HepG2 (cell line): ENCODE data around the gene STARD13. TPM values are rescaled to one million over a fixed set of nuclear protein-coding genes. Genes with fewer than 3 reads are reported as not detected.

ENCODE experiments used
- ARID2 ChIP-seq: sonication (generic); formaldehyde crosslinking; IDR thresholded peaks from 2 replicates; pipeline ENCODE4 v1.8.1; 2022; ENCODE audit warnings: mild to moderate bottlenecking, missing genetic modification reagents, borderline replicate concordance
- ATF2 ChIP-seq: sonication (generic); formaldehyde crosslinking; IDR thresholded peaks from 2 replicates; pipeline ENCODE4 v1.4.0; 2020; ENCODE audit warnings: missing genetic modification reagents
- EP300 ChIP-seq, 3 experiments: sonication (generic) in 1 of 3; formaldehyde crosslinking in 1 of 3; IDR thresholded peaks; 2 replicates each; pipeline versions ENCODE4 v1.5.1 to v1.6.1; 2011 to 2020; ENCODE audit warnings: low read depth in 2 of 3, low read length in 2 of 3, borderline replicate concordance in 1 of 3, improper control_type of control experiment in 1 of 3, mild to moderate bottlenecking in 1 of 3, missing genetic modification reagents in 1 of 3, moderate library complexity in 1 of 3
- GATA4 ChIP-seq: sonication (generic); IDR thresholded peaks from 2 replicates; pipeline ENCODE4 v1.6.1; 2016; ENCODE audit warnings: antibody characterized with exemption, low read depth, borderline replicate concordance
- HNRNPL ChIP-seq: fragments of 200-400 bp; formaldehyde crosslinking; IDR thresholded peaks from 2 replicates; pipeline ENCODE4 v1.6.1; 2017; ENCODE audit warnings: mild to moderate bottlenecking, low read depth, low read length
- MXD3 ChIP-seq: IDR thresholded peaks from 2 replicates; pipeline ENCODE4 v1.6.1; 2016; ENCODE audit warnings: mild to moderate bottlenecking, missing biosample characterization, missing genetic modification reagents
- PHF5A ChIP-seq: IDR thresholded peaks from one replicate; pipeline ENCODE4 v1.6.1; 2018; ENCODE audit warnings: low read depth, missing genetic modification reagents; ENCODE audit not compliant: unreplicated experiment
- SYNCRIP ChIP-seq: fragments of 200-400 bp; formaldehyde crosslinking; IDR thresholded peaks from 2 replicates; pipeline ENCODE4 v1.6.1; 2018; ENCODE audit warnings: mild to moderate bottlenecking, low read depth, low read length; ENCODE audit not compliant: insufficient read depth
- TBL1XR1 ChIP-seq: fragments of 150-350 bp; IDR thresholded peaks from 2 replicates; pipeline ENCODE4 v1.6.1; 2014; ENCODE audit warnings: borderline replicate concordance, low read length; ENCODE audit not compliant: partially characterized antibody
- TFDP2 ChIP-seq: sonication (generic); formaldehyde crosslinking; IDR thresholded peaks from 2 replicates; pipeline ENCODE4 v1.4.0; 2020; ENCODE audit warnings: missing genetic modification reagents
- ZBTB33 ChIP-seq: sonication (generic); formaldehyde crosslinking; IDR thresholded peaks from 2 replicates; pipeline ENCODE4 v1.4.0; 2020; ENCODE audit warnings: missing genetic modification reagents
- ZNF281 ChIP-seq: sonication (generic); formaldehyde crosslinking; IDR thresholded peaks from 2 replicates; pipeline ENCODE4 v1.4.0; 2020; ENCODE audit warnings: missing genetic modification reagents, borderline replicate concordance
- ZNF530 ChIP-seq: sonication (generic); formaldehyde crosslinking; IDR thresholded peaks from 2 replicates; pipeline ENCODE4 v1.5.0; 2020; ENCODE audit warnings: low read depth, mild to moderate bottlenecking, missing genetic modification reagents
- ZNF547 ChIP-seq: sonication (generic); formaldehyde crosslinking; IDR thresholded peaks from 2 replicates; pipeline ENCODE4 v1.5.1; 2020; ENCODE audit warnings: mild to moderate bottlenecking, missing genetic modification reagents
- ZSCAN12 ChIP-seq: sonication (generic); formaldehyde crosslinking; IDR thresholded peaks from 2 replicates; pipeline ENCODE4 v1.9.0; 2021; ENCODE audit warnings: mild to moderate bottlenecking, missing genetic modification reagents
- polyA plus RNA-seq, 8 experiments: library from polyadenylated mRNA; depleted of rRNA in 3 of 8; stranded (reverse) in 7 of 8; unstranded in 1 of 8; fragments of >200 nt; fragmentation: Illumina TruSeq in 4 of 8; extraction: Trizol in 4 of 8; gene quantifications; 2 replicates each; pipeline versions ENCODE4 v1.2.1 to v1.2.3, GENCODE V29; 2011 to 2016; ENCODE audit warnings: low read depth in 4 of 8, missing spikeins in 1 of 8, mixed read lengths in 1 of 8; ENCODE audit not compliant: insufficient read depth in 1 of 8
- total RNA-seq, 5 experiments: library from RNA; depleted of rRNA; stranded (reverse); fragments of >200 nt; fragmentation: Illumina TruSeq; extraction: Trizol; gene quantifications; 2 replicates each; pipeline ENCODE4 v1.2.3, GENCODE V29; 2016; ENCODE audit warnings: low read depth in 1 of 5

STARD13 gene
- total and polyA plus RNA-seq, 2 of the 13 experiments (the other 11 are each of a cell fraction or from before 2014, with no cell fraction given): 12.8 to 14.3 TPM

GRCh38 chr13:33307843-33308242 lies 22.3 kb upstream of the STARD13 start (continued):
- no peak for TF ChIP-seq ATF2
- TF ChIP-seq ZSCAN12 (CRISPR knock-in tag): no peak
- no peak for TF ChIP-seq PHF5A (CRISPR knock-in tag)
- TF ChIP-seq ZNF281 (CRISPR knock-in tag): no peak
- no peak for TF ChIP-seq ARID2 (CRISPR knock-in tag)
- TF ChIP-seq TFDP2: no peak
- no peak for TF ChIP-seq EP300 (IDR thresholded peaks at IDR 0.05; ENCODE audit: low read depth in 2 of 2, low read length in 2 of 2)
- no peak for TF ChIP-seq EP300 (CRISPR knock-in tag; IDR thresholded peaks at IDR 0.05; ENCODE audit: borderline replicate concordance)
- no peak for TF ChIP-seq ZBTB33
- no peak for TF ChIP-seq TBL1XR1
- TF ChIP-seq SYNCRIP: no peak
- no peak for TF ChIP-seq ZNF530 (CRISPR knock-in tag)
- no peak for TF ChIP-seq GATA4
- no peak for TF ChIP-seq HNRNPL
- no peak for TF ChIP-seq ZNF547
- no peak for TF ChIP-seq MXD3 (CRISPR knock-in tag)
